Testis (tissue), 3 donors: ENCODE results near the gene ERI2. TPM values are rescaled to one million over a fixed set of nuclear protein-coding genes. Genes with fewer than 3 reads are reported as not detected.

Experiments
- DNase-seq: peaks from one replicate; pipeline ENCODE4 v3.0.0-alpha.2; 2019
- H3K27ac ChIP-seq, 2 donors: fragments of 200-600 bp; sonication (generic); one replicate each; pipeline ENCODE4 v1.5.1; 2019
- H3K27me3 ChIP-seq: fragments of 200-600 bp; sonication (generic); one replicate; pipeline ENCODE4 v1.5.1; 2019
- H3K36me3 ChIP-seq: fragments of 200-600 bp; sonication (generic); one replicate; pipeline ENCODE4 v1.5.1; 2017; ENCODE audit warnings: low read depth; ENCODE audit errors: missing control alignments
- H3K4me1 ChIP-seq: fragments of 200-600 bp; sonication (generic); one replicate; pipeline ENCODE4 v1.5.1; 2019
- H3K4me3 ChIP-seq, 2 donors: fragments of 200-600 bp; sonication (generic); one replicate each; pipeline ENCODE4 v1.5.1; 2017 to 2019
- H3K9me3 ChIP-seq: fragments of 200-600 bp; sonication (generic); one replicate; pipeline ENCODE4 v1.5.1; 2017
- CTCF ChIP-seq, 3 experiments: fragments of 450-650 bp in 2 of 3; fragments of 200-600 bp in 1 of 3; sonication (generic) in 1 of 3; IDR thresholded peaks; one replicate each; pipeline ENCODE4 v1.5.1; 2016 to 2019; ENCODE audit warnings: antibody characterized with exemption in 3 of 3, mild to moderate bottlenecking in 2 of 3, moderate library complexity in 1 of 3
- POLR2A ChIP-seq: fragments of 450-650 bp; IDR thresholded peaks from one replicate; pipeline ENCODE4 v1.6.1; 2017; ENCODE audit warnings: antibody characterized with exemption, mild to moderate bottlenecking, moderate library complexity
- WGBS, 2 donors: methylation state at CpG; one replicate each; pipeline ENCODE4 v1.1.5; 2018; 5-methylcytosine and 5-hydroxymethylcytosine counted together
- intact Hi-C: fragments of 100-400 bp; cut with DNase I; formaldehyde crosslinking; loops from one replicate; pipeline ENCODE4 v1.15.1; 2023; ENCODE audit warnings: low total_unique reads
- polyA plus RNA-seq: library from polyadenylated mRNA; stranded (reverse); fragments of 350-450 nt; fragmentation: Illumina TruSeq; extraction: RNeasy Lipid Tissue Mini Kit (QIAGEN cat#74804); gene quantifications from one replicate; pipeline ENCODE4 v1.2.3, GENCODE V29; 2014; ENCODE audit warnings: low read depth, low replicate concordance; ENCODE audit not compliant: insufficient read depth
- total RNA-seq, 2 donors: library from RNA; depleted of rRNA; stranded (reverse); fragments of >200 nt; gene quantifications; one replicate each; pipeline ENCODE4 v1.2.3, GENCODE V29; 2016

The ERI2 gene
- total and polyA plus RNA-seq, 3 donors from 2014 or later: 42.9 to 71.1 (median 66.5) TPM

- Histone ChIP-seq H3K9me3 (no peaks in the 10 kb centered on the region), H3K27ac (no peak overlapping the region), H3K36me3 (no peaks in the 10 kb centered on the region), H3K4me3 (no peak overlapping the region), H3K27me3 (no peaks in the 10 kb centered on the region), H3K4me1 (no peaks in the 10 kb centered on the region)
- no peak for DNase-seq
- 91 to 100% methylated on average over 2 of the region's 2 CpGs for WGBS, 2 donors
- intact Hi-C loops: no loop called here
- TF ChIP-seq CTCF (IDR thresholded peaks at IDR 0.05): no peak
- TF ChIP-seq POLR2A: no peak
These were observed 33.2 kb upstream of the ERI2 start for GRCh38 chr16:20839504-20839903.

GRCh38 chr16:20838240-20838639 is 32.0 kb upstream of the ERI2 start:
- H3K9me3 ChIP-seq: no peaks in the 10 kb centered on the region
- H3K4me3 ChIP-seq: no peak overlapping the region
- TF ChIP-seq POLR2A: no peak
- intact Hi-C loops: no loop called here
- H3K36me3 ChIP-seq: no peaks in the 10 kb centered on the region
- H3K27me3 ChIP-seq: no peaks in the 10 kb centered on the region
- H3K27ac ChIP-seq: no peak overlapping the region
- WGBS, 2 donors: 81 to 92% methylated on average over 1 of the region's 1 CpG
- no peak for DNase-seq
- no peaks in the 10 kb centered on the region for H3K4me1 ChIP-seq

GRCh38 chr16:20833086-20833485 is 26.8 kb upstream of the ERI2 start:
- Histone ChIP-seq H3K27ac (no peak overlapping the region), H3K36me3 (no peaks in the 10 kb centered on the region), H3K4me3 (no peak overlapping the region), H3K4me1 (no peaks in the 10 kb centered on the region), H3K27me3 (no peaks in the 10 kb centered on the region), H3K9me3 (no peaks in the 10 kb centered on the region)
- 85 to 96% methylated on average over 2 of the region's 2 CpGs for WGBS, 2 donors
- intact Hi-C loops: no loop called here
- no peak for DNase-seq
- no peak for TF ChIP-seq CTCF (IDR thresholded peaks at IDR 0.05)
- TF ChIP-seq POLR2A: no peak

GRCh38 chr16:20830372-20830771 is 24.1 kb upstream of the ERI2 start:
- WGBS, 2 donors: 73 to 84% methylated on average over 1 of the region's 1 CpG
- Histone ChIP-seq H3K27ac (no peak overlapping the region), H3K36me3 (no peaks in the 10 kb centered on the region), H3K4me1 (no peaks in the 10 kb centered on the region), H3K9me3 (no peaks in the 10 kb centered on the region), H3K27me3 (no peaks in the 10 kb centered on the region), H3K4me3 (no peak overlapping the region)
- intact Hi-C loops: no loop called here
- no peak for TF ChIP-seq POLR2A
- TF ChIP-seq CTCF (IDR thresholded peaks at IDR 0.05): no peak
- no peak for DNase-seq

- 87 to 93% methylated on average over 1 of the region's 1 CpG for WGBS, 2 donors
- no peak for DNase-seq
- H3K27ac ChIP-seq: no peak overlapping the region
- intact Hi-C loops: no loop called here
- TF ChIP-seq POLR2A (no peak), CTCF (IDR thresholded peaks at IDR 0.05) (no peak)
- no peak overlapping the region for H3K4me3 ChIP-seq
- no peaks in the 10 kb centered on the region for H3K27me3 ChIP-seq
- no peaks in the 10 kb centered on the region for H3K9me3 ChIP-seq
- H3K36me3 ChIP-seq: no peaks in the 10 kb centered on the region
- no peaks in the 10 kb centered on the region for H3K4me1 ChIP-seq
These were observed 23.3 kb upstream of the ERI2 start for GRCh38 chr16:20829536-20829935.
